Fibroblast of skin of right biceps (primary cell): Measurements from ENCODE around the gene RASSF3.
A peak's percentile ranks its signal among the peaks of the same experiment; 100 is the strongest.
"Not testable (repeated sequence)": the region's sequence is repeated elsewhere in the genome, so short reads cannot be mapped to it uniquely, and the experiment has no call there.

Source experiments
- DNase-seq: peaks from one replicate; pipeline ENCODE4 v3.0.0-alpha.2; 2013

RASSF3 gene, protein sequence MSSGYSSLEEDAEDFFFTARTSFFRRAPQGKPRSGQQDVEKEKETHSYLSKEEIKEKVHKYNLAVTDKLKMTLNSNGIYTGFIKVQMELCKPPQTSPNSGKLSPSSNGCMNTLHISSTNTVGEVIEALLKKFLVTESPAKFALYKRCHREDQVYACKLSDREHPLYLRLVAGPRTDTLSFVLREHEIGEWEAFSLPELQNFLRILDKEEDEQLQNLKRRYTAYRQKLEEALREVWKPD

DNA sequence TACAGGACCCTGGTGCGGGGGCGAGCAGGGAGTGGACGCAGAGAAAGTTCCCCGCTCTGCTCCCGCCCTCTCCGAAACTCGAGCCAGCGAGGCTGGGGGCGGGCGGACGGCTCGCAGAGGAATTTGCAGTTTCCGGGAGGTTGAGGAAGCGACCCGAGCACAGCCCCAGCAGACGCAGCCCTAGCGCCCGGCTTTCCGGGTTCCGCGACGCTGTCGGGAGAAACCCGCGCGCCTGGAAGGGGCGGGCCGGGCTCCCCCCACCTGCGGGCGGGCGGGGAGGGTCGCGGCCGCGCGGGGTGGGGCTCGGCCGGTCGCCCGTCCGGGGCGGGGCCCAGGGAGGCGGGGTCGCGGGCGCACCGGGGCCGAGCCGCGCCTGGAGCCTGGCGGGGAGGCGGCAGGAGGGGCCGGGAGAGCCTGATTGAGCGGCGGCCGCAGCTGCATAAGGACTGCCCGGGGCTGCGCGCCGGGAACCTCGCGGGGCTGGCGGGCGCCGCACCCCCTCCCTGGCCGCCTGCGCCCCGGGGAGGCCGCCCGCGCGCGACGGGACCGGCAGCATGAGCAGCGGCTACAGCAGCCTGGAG, at the start of gene RASSF3:
TSS of gene RASSF3 (plus strand) at position 417 of the 581 bp plus-strand sequence. CDS start at position 555, 138 bp downstream.
- peak; percentile 66 for DNase-seq

DNA sequence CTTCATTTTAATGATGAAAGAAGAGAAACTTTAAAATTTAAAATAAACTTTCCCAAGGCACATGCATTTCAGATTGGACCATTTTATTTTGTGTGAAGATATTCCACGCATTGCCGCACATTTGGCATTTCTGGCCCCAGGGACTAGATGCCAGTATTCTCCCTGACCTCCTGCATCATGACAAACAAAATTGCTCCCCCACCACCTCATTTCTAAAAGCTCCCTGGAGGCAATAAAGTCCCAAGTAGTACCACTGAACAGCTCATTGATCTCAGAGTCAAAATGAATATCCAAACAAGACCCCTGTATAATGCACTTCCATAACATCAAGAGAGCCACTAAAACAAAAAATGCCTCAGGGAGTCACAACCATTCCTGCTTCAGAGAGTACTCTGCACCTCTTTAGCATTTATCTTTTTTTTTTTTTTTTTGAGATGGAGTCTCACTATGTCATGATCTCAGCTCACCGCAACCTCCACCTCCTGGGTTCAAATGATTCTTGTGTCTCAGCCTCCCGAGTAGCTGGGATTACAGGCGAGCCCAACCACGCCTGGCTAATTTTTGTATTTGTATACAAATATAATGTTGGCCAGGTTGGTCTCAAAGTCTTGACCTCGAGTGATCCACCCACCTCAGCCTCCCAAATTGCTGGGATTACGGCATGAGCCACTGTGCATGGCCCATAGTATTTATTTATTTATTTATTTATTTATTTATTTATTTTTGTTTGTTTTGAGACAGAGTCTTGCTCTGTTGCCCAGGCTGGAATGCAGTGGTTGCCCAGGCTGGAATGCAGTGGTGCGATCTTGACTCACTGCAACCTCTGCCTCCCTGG, 48.8 kb upstream of the RASSF3 start:
- no peak for DNase-seq

DNA sequence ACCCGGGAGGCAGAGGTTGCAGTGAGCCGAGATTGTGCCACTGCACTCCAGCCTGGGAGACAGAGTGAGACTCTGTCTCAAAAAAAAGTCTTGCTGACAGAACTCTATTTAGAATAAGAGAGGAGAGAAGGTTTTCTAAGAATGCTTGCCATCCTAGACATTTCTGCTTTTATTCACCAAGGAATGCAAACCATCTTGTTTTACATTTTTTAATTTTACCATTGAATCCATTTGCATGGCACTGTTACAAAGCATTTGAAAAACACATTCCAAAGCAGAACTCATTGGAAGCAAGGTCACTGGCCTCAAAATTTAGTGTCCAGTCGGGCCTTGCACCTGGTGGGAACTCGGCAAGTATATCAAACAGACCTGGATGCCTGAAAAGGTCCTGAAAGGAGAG, 44.2 kb upstream of the RASSF3 start:
- DNase-seq: peak; percentile 37

DNA sequence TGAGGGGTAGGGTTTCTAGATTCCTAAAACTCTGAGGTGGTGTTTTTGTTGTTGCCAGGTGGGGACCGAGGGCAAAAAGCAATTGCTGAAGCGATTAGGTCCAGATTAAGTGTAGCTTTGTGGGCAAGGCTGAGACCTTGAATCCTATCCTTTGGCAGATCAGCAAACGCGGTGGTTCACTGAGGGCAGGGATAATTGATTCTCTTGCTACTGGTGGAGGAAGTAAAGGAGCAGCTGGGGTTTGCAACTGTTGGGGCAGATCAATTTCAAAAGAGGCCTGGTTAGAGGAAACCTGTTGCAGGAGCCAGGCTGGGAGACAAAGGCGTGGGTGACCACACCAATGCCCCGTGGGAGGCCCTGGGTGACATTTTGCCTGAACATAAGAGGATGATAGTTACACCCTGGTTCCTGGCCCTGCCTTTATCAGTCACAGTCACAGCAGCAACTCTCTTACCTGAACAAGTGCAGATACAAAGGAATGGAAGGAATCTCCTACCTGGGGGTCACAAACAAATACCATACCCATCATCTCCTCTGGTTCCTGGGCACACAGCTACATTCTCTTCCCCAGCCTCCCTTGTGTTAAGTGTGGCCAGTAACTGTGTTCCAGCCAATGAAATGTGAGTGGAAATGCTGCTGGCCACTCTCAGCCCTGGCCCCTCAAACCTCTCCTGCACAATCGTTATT, 43.3 kb upstream of the RASSF3 start:
- DNase-seq: no peak

DNA sequence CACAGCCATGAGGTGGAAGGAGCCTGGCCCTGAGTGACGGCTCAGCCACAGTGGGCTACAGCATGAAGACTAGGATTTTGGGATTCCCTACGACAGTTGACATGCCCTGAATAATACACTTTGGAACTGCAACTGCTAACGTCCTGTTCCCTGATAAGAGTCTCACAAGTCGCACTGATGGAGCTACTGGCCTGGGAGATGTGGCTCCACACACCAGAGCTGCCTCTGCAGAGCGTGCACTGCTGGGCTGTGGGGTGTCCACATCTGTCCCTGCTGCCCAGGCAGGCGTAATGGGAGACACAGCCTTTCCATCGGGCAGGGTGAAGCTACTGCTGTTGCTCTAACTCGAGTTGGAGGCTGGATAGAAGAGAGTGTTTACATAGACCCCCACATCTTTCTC, 42.7 kb upstream of the RASSF3 start:
- DNase-seq: no peak

DNA sequence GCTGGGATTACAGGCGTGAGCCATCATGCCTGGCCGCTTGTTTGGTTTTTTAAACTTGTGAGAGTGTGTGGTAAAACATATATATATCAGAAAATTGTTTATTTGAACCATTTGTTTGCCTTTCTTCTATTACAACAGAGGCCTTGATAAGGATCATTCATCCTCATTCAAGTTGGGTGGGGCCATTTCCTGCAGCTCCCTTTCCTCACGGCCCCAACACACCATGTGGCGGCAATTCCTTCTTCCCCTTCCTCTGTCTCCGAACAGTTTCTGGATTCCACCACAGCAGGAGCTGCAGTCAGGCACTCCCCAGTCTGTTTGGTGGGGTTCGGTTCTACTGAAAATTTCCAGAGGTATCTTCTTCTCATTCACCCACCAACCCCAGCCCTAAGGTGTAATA, 42.0 kb upstream of the RASSF3 start:
- DNase-seq: no peak

DNA sequence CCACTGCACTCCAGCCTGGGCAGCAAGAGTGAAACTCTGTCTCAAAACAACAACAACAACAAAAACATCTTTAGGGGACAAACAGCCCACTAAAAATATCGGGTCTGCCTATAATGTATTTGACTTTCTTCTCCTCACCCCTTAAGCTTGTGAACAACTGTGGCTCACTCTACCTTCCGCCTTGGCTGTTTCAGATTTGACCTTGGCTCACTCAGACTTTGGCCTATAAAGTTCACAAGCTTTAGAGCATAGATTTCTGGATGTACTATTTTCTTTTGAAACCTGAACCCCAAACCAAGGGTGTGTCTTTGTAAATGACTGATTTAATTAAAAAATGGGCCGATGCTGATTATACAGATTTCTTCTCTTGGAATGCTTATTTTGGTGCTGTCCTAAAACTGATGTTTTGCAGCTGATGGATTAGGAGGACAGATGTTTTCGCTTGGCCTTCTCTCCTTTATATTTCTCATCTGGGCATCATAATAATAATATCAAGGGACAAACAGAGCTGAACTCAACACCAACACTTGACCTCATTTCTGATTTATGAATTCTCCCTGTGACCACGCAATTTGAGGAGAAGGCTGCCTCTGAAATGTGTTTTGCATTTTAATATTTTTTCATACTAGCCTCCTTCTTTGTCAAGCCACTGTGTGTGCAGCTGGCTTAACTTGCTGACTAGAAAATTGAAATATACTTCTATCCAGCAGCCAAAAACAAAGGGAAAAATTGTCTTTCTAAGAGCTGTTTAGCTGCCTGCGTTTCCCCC, 40.2 kb upstream of the RASSF3 start:
- no peak for DNase-seq

DNA sequence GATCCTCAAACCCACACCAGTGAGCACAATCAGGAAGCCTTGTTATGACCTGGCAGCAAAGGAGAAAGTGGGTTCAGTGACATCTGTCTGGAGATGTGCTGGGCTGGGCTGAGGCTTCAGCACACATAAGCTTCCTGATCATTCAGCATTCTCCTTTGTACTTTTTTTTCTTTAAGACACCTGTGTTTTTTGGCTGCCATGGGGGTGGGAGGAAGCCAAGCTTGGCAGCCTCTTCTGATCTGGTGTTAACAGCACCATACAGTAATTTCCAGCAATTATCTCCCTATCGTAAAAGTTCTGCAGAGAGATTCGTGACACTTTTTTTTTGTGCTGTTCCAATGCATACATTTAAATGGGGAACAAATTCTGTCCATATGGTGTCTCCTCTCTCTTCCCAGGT, 38.9 kb upstream of the RASSF3 start:
- no peak for DNase-seq

DNA sequence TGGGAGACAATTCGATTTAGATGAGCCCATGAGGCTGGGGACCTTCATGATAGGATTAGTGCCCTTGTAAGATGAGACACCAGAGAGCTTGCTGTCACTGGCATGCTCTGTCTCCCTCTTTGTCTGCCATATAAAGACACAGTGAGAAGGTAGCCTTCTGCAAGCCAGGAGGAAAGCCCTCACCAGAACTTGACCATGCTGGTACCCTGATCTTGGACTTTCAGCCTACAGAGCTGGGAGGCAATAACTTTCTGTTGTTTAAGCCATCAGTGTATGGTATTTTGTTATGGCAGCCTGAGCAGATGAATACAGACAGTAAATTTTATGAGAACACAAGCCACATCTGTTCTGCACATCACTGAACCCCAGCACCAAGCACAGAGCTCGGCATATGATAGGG, 38.1 kb upstream of the RASSF3 start:
- DNase-seq: no peak

DNA sequence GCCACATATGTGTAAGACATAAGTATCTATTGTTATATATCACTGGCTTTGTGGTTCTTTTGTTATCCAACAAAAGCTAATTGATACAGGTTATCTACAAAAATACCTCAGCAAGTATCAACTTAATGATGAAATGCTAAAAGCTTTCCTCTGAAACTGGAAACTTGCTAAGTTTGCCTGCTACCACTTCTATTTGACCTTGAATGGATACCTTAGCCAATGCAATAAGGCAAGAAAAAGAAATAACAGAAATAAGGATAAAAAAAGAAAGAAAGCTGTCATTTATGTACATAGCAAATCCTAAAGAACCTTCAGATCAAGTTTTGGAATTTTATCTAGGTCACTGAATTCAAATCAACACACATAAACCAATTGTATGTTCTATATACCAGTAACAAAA, 35.5 kb upstream of the RASSF3 start:
- DNase-seq: no peak

DNA sequence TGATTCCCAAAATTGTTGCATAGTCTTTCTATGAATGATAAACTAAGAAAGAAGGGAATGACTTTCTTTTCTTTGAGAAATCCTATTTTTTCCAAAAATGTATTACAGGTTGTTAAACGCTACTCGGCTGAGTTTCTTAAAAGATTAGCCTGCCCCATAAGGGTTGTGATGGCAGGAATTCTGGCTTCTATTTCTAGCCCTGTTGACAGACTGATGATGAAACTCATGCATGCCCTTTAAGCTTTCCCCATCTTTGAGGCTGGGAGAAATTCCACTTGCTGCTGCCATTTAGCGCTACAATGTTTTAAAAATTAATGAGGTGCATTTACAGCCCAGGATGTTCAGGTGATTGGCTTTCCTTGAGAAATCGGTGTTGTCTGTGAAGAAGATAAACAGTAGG, 33.2 kb upstream of the RASSF3 start:
- DNase-seq: no peak

DNA sequence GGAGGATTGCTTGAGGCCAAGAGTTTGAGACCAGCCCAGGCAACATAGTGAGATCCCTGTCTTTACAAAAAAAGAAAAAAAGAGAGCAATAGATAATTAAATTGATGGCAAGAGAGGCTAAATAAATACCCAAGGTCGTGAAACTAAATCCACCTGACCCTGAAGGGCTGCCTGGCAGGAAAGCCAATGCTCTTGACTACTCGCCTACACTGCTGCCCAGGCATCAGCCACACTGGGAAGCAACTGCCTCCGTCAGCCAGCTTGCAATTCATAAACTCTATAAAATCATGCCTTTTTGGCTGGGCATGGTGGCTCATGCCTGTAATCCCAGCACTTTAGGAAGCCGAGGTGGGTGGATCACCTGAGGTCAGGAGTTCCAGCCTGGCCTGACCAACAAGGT, 31.7 kb upstream of the RASSF3 start:
- no peak for DNase-seq

DNA sequence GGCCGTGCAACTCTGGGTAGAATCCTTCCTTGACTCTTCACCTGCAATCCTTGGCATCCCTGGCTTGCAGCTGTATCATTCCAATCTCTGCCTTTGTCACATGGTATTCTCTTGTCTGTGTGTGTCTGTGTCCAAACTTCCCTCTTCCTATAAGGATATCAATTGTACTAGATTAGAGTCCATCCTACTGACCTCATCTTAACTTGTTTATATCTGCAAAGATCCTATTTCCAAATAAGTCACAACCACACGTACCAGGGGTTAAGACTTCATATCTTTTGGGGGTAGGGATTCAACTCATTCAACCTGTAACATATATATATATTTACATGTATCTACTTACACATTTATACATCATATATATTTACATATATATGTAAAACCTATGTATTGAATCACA, 29.6 kb upstream of the RASSF3 start:
- DNase-seq: no peak

DNA sequence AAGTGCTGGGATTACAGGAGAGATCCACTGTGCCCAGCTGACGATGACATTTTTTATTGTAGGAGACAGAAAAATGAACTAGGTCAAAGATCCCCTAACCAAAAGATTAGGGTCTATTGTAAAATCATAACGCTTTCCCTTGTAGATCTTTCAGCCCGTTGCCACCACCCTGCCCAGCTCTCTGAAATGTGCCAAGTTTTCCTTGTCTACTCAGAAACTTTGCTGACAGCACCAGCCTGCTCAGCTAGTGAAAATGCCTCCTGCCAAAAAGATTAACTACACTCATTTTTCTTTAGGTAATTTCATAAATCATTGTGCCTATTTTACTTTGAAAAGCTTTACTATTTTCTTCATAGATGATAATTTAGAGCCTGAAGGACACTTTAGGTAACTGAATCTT, 28.2 kb upstream of the RASSF3 start:
- DNase-seq: no peak

DNA sequence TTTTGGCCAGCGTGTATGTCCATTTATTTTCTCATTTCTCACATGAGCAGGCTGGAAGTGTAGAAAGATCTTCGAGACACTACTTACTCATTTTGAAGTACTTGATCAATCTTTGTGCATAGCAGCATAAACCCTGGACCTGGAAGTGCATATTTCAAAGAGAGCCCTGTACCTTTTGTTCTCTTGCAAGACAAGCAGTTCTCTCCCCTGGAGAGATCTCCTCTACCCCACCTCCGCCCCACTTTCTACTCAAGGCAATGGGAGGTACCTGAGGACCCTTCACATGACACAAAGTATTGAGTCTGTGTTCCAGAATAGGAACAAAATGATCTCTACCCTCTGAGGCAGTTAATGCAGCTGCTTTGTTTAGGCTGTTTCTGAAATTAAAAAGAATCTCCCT, 27.4 kb upstream of the RASSF3 start:
- no peak for DNase-seq

DNA sequence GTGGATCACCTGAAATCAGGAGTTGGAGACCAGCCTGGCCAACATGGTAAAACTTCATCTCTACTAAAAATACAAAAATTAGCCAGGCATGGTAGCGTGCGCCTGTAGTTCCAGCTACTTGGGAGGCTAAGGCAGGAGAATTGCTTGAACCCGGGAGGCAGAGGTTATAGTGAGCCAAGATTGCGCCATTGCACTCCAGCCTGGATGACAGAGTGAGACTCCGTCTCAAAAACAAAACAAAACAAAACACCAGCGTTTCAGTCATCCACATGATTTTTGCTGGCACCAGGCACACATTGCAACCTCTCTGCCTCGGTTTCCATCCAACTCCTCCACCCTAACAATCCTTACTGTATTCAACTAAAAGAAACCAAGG, 26.9 kb upstream of the RASSF3 start:
- DNase-seq: not testable (repeated sequence)

DNA sequence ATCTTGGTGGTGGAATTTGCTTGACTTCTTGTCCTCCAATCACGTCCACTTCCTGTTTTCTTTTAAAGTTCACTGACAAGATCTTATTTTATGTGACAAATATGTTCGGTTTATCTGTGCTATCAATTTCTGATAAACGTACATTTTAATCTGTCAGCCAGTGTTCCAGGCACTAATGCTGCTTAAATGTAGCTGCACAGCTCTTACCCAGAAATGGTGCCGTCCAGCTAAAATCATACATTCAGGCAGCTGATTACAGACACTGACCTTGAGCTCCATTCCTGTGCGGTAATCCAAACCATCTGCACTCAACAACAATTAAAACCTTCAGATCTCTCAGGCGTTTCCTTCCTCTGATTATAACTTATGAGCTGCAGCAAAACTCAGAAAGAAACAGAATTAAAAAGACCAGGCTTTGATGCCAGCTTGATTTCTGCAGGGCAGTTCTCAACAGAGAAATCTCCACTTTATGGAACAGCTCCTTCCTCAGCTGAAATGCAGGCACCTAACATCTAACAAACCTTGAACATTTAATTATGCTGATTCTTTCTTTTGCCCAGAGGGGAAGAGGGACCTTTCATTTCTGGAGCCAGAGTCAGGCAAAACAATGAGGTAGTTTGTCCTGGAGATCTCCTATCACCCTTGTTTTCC, 26.4 kb upstream of the RASSF3 start:
- DNase-seq: peak; percentile 24

DNA sequence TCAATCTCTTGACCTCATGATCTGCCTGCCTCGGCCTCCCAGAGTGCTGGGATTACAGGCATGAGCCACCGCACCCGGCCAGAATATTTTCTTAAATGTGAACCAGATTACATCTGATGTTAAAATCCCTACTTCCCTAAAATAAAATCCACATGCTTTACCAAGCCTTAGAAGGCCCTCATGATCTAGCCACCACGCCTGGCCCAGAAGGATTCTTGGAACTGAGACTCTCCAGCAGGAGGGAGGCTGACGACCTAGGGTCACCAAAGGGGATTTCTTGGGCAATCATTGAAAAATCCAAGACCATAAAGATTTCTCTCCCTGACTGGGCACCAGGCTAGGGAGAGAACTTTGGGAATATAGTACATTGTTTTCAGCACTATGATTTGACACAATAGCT, 25.2 kb upstream of the RASSF3 start:
- no peak for DNase-seq

DNA sequence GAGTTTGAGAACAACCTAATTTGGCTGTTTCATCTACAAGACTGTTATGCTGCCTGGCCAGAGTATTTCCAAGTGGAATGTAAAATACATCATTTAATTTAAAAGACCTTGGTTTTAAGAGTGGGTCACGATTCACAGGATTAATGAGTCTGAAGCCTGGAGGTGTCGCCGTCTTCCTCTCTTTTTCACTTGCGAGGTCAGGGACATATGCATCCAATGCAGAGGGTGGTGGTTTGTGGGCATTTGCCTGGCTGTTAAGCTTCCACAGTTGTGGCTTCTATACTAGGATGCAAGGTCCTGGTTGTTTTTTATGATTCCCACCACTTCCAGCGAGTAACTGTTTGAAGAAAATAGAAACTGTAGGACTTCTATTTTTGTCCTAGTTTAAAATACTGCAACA, 22.8 kb upstream of the RASSF3 start:
- no peak for DNase-seq

DNA sequence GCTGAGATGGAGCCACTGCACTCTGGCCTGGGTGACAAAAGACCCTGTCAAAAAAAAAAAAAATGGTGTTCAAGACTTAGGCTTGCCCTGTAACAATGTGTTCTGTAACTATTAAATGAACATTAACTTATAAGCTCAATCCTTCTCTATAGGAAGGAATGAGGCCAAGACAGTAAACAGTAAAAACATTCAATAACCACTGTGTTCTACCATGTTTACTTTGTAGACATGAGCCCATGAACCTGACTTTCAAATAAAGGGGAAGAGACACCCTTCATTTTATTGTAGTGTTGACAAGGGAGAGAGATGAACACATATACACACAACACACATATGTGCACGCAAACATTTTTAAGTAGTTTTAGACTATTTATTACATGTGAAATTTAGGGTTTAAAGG, 20.1 kb upstream of the RASSF3 start:
- no peak for DNase-seq

DNA sequence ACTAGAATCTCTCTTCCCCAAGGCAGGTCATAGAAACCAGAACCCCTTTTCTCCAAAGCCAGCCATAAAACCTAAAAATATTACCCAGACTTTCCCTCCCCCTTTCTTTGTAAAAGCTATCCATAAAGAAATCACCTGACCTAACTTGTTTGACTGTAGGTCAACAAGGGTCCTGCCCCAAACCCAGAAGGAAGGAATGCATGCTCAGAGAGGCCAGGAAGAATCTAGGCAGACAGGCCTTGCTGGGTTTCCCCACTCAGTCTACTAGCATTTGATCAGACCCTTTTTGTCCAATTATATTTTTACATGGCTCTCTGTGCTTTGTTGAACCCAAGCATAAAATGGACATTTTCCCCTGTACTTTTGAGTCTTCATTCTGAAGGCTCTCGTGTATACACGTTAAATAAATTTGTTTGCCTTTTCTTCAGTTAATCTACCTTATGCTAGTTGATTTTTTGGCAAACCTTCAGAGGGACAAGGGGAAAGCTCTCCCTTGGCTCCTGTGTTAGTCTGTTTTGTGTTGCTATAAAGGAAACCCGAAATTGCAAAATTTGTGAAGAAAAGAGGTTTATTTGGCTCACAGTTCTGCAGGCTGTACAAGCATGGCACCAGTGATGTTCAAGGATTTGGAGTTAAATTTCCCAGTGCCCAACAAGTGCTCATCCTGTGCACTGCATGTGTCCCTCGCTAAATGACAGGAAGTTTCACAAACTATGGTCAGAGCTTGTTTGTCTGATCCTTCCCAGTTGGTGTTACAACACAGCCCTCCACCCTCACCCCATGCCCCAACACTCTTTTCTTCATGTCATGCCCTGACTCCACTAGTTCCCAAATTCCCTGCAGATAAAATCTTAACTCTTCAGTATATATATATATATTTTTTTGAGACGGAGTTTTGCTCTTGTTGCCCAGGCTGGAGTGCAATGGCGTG, 14.2 kb upstream of the RASSF3 start:
- DNase-seq: no peak
